Peyer's patch (tissue), 4 donors: ENCODE results near the gene LDLRAD4.

Experiments used
- CTCF ChIP-seq, 6 experiments: fragments of 450-650 bp in 4 of 6; fragments of 200-600 bp in 2 of 6; sonication (generic) in 1 of 6; IDR thresholded peaks; one replicate each; pipeline ENCODE4 v1.5.1; 2017 to 2019; ENCODE audit warnings: antibody characterized with exemption in 6 of 6, mild to moderate bottlenecking in 3 of 6, moderate library complexity in 1 of 6
- POLR2A ChIP-seq, 2 donors: fragments of 450-650 bp; IDR thresholded peaks; one replicate each; pipeline ENCODE4 v1.5.1; 2017; ENCODE audit warnings: antibody characterized with exemption in 2 of 2, mild to moderate bottlenecking in 2 of 2, moderate library complexity in 2 of 2

- TF ChIP-seq CTCF (IDR thresholded peaks at IDR 0.05) (no peak), POLR2A (IDR thresholded peaks at IDR 0.05) (no peak)
Observed at GRCh38 chr18:13598591-13598990, 380.0 kb downstream of the LDLRAD4 start.
